K562 (cell line): ENCODE data around the gene SIK3. TPM values are rescaled to one million over a fixed set of nuclear protein-coding genes. Genes with fewer than 3 reads are reported as not detected.

Experiments used
- ATAC-seq: fragments of 200-7000 bp; cut with Tn5 transposase; 3 replicates; pipeline ENCODE4 v1.9.1; 2020; ENCODE audit warnings: moderate library complexity
- BruUV-seq: library from RNA; stranded (reverse); fragments of 400-500 nt; replicated peaks from 2 replicates; lab custom pipeline; 2021; lab: Mats Ljungman, UMichigan
- CTCF ChIA-PET: fragments of 300-600 bp; formaldehyde crosslinking; extraction: SDS; loops from one replicate; lab custom pipeline; 2021; ENCODE audit warnings: low intra/inter-chr PET ratio; lab: Yijun Ruan, JAX
- POLR2A ChIA-PET: fragments of 300-600, 350-650 bp; sonication (Branson Sonifier 250); formaldehyde crosslinking; extraction: SDS; loops from one replicate; lab custom pipeline; 2021; ENCODE audit warnings: antibody characterized with exemption, inconsistent platforms; lab: Yijun Ruan, JAX
- DNase-seq, 4 experiments: peaks; one replicate each; pipeline versions ENCODE4 v3.0.0 to v3.0.0-alpha.2; 2011 to 2018; ENCODE audit warnings: low spot score in 3 of 4, mixed read lengths in 3 of 4; ENCODE audit errors: extremely low read depth in 1 of 4
- FAIRE-seq: peaks from 2 replicates; lab custom pipeline; 2011; peaks lifted over from hg19 to GRCh38; lab: Jason Lieb, UNC
- H2AFZ ChIP-seq: 2 replicates; pipeline ENCODE4 v1.6.0; 2011; ENCODE audit warnings: low read depth, low read length, control low read depth, inconsistent platforms
- H3K27ac ChIP-seq: fragments of 200-600 bp; 3 replicates; pipeline ENCODE4 v1.8.0; 2011; ENCODE audit warnings: low read depth, mild to moderate bottlenecking, control low read depth, inconsistent platforms, low read length, moderate library complexity, mixed read lengths; ENCODE audit errors: extremely low read depth
- H3K27me3 ChIP-seq, 2 experiments: fragments of 300-600 bp in 1 of 2; 2 replicates in 1 of 2; 3 replicates in 1 of 2; pipeline versions ENCODE4 v1.6.0 to v1.8.0; 2011; ENCODE audit warnings: inconsistent platforms in 2 of 2, low read length in 2 of 2, mild to moderate bottlenecking in 1 of 2, mixed read lengths in 1 of 2, moderate library complexity in 1 of 2; ENCODE audit not compliant: control insufficient read depth in 2 of 2, insufficient read depth in 2 of 2
- H3K36me3 ChIP-seq: fragments of 300-600 bp; 3 replicates; pipeline ENCODE4 v1.8.0; 2011; ENCODE audit warnings: mild to moderate bottlenecking, low read length, inconsistent platforms; ENCODE audit not compliant: control insufficient read depth, insufficient read depth
- H3K4me1 ChIP-seq, 2 experiments: fragments of 200-600 bp in 1 of 2; replicated peaks in 1 of 2; 2 replicates in 1 of 2; 3 replicates in 1 of 2; pipeline versions ENCODE4 v1.5.1 to v1.8.0; 2011; ENCODE audit warnings: inconsistent platforms in 2 of 2, low read length in 2 of 2, mild to moderate bottlenecking in 1 of 2, mixed read lengths in 1 of 2, moderate library complexity in 1 of 2; ENCODE audit not compliant: control insufficient read depth in 2 of 2, insufficient read depth in 2 of 2
- H3K4me2 ChIP-seq: 2 replicates; pipeline ENCODE4 v1.6.1; 2011; ENCODE audit warnings: low read length, control low read depth, inconsistent platforms, mixed read lengths; ENCODE audit not compliant: insufficient read depth
- H3K4me3 ChIP-seq: fragments of 200-600 bp; sonication (generic), shearing (Covaris generic); 2 replicates; pipeline ENCODE4 v1.5.1; 2016; ENCODE audit warnings: control low read depth, inconsistent platforms
- H3K79me2 ChIP-seq: fragments of 200-600 bp; 3 replicates; pipeline ENCODE4 v1.8.0; 2011; ENCODE audit warnings: low read length, inconsistent platforms; ENCODE audit not compliant: control insufficient read depth, insufficient read depth
- H3K9ac ChIP-seq, 2 experiments: 2 replicates each; pipeline versions ENCODE4 v1.6.0 to v1.6.1; 2011; ENCODE audit warnings: low read depth in 2 of 2, low read length in 2 of 2, control low read depth in 1 of 2, inconsistent platforms in 1 of 2, mild to moderate bottlenecking in 1 of 2, mixed read lengths in 1 of 2; ENCODE audit not compliant: insufficient read depth in 1 of 2
- H3K9me1 ChIP-seq: one replicate; pipeline ENCODE4 v1.6.0; 2011; ENCODE audit warnings: inconsistent platforms, mild to moderate bottlenecking, low read length, moderate library complexity; ENCODE audit not compliant: control insufficient read depth, insufficient read depth
- H3K9me3 ChIP-seq: replicated peaks from 2 replicates; pipeline ENCODE4 v1.5.1; 2011; ENCODE audit warnings: low read depth, low read length, inconsistent platforms; ENCODE audit not compliant: control insufficient read depth, insufficient read depth
- H4K20me1 ChIP-seq: replicated peaks from 2 replicates; pipeline ENCODE4 v1.6.1; 2011; ENCODE audit warnings: low read length, inconsistent platforms, mixed read lengths; ENCODE audit not compliant: control insufficient read depth, insufficient read depth
- CHD1 ChIP-seq: fragments of 200-600 bp; sonication (generic); IDR thresholded peaks from one replicate; pipeline ENCODE4 v1.6.1; 2012; ENCODE audit warnings: mild to moderate bottlenecking, moderate library complexity, low read length, inconsistent platforms
- GTF2E2 ChIP-seq: fragments of 200-800 bp; sonication (Bioruptor generic); IDR thresholded peaks from 2 replicates; pipeline ENCODE4 v1.6.1; 2016; ENCODE audit warnings: missing genetic modification characterization, missing compliant biosample characterization
- PBX2 ChIP-seq, 2 experiments: IDR thresholded peaks in 1 of 2; conservative IDR thresholded peaks in 1 of 2; 2 replicates each; pipeline ENCODE4 v1.6.1; 2016; ENCODE audit warnings: low read depth in 2 of 2, mild to moderate bottlenecking in 1 of 2, missing compliant biosample characterization in 1 of 2, missing genetic modification characterization in 1 of 2, moderate library complexity in 1 of 2
- TAL1 ChIP-seq: fragments of 450-650 bp; IDR thresholded peaks from 2 replicates; pipeline ENCODE4 v1.6.1; 2016; ENCODE audit warnings: mild to moderate bottlenecking
- ZNF668 ChIP-seq: fragments of 250-450 bp; sonication (Bioruptor Pico); IDR thresholded peaks from 2 replicates; pipeline ENCODE4 v1.8.0; 2022; ENCODE audit warnings: mild to moderate bottlenecking, inconsistent platforms
- WGBS: fragments of 100-300 bp; shearing (Covaris generic); methylation state at CpG from one replicate; pipeline ENCODE4 v1.1.6; 2016; ENCODE audit warnings: low coverage, mixed read lengths; ENCODE audit not compliant: insufficient coverage; ENCODE audit errors: missing lambda C conversion rate; 5-methylcytosine and 5-hydroxymethylcytosine counted together
- in situ Hi-C: fragments of 300-500 bp; cut with MboI; formaldehyde crosslinking; loops from 4 replicates; pipeline ENCODE4 v1.15.0; 2018; ENCODE audit warnings: inconsistent platforms, mixed read lengths
- intact Hi-C: fragments of 100-400 bp; cut with micrococcal nuclease; formaldehyde crosslinking; loops from 2 replicates; pipeline ENCODE4 v1.14.2; 2022
- polyA plus RNA-seq, 8 experiments: library from polyadenylated mRNA; depleted of rRNA in 4 of 8; stranded (reverse) in 5 of 8; unstranded in 3 of 8; fragments of >200 nt; fragmentation: Nextera tagmentation in 2 of 8; fragmentation: Illumina TruSeq in 1 of 8; extraction: Ambion mirVana in 2 of 8; extraction: Trizol in 1 of 8; gene quantifications; 2 replicates each; pipeline versions ENCODE4 v1.2.1 to v1.2.3, GENCODE V29; 2011 to 2014; ENCODE audit warnings: inconsistent platforms in 1 of 8, missing spikeins in 1 of 8
- total RNA-seq, 7 experiments: library from RNA; depleted of rRNA in 6 of 7; stranded (reverse); fragments of >200 nt in 6 of 7; fragmentation: Illumina TruSeq in 2 of 7; extraction: Trizol in 2 of 7; gene quantifications; 2 replicates each; pipeline versions ENCODE4 v1.2.1 to v1.2.3, GENCODE V29; 2011 to 2021; ENCODE audit warnings: low replicate concordance in 1 of 7

SIK3 gene
- total and polyA plus RNA-seq, 9 of the 15 experiments (the other 6 are each of a cell fraction or from before 2014, with no cell fraction given) = 1.6 to 21.6 (median 8.0) TPM

- 88% methylated on average over 2 of the region's 2 CpGs for WGBS
- in situ Hi-C loops (no loop called here), intact Hi-C loops (no loop called here)
- H3K79me2 ChIP-seq = no peaks in the 10 kb centered on the region
- POLR2A ChIA-PET = no interaction called here
- no peak overlapping the region for H2AFZ ChIP-seq
- H3K4me1 ChIP-seq = no peaks in the 10 kb centered on the region
- no peak overlapping the region for H3K27ac ChIP-seq
- H3K9me1 ChIP-seq = no peaks in the 10 kb centered on the region
- no peak overlapping the region for H3K9ac ChIP-seq
- no peak for DNase-seq
- no TSS peak for BruUV-seq
- CTCF ChIA-PET = interaction anchor here (0.7 kb wide), 1 partner anchor 20 kb away, joined by 3 read pairs; no protein-coding TSS in a partner anchor
- H4K20me1 ChIP-seq = no peaks in the 10 kb centered on the region
- H3K4me2 ChIP-seq = no peak overlapping the region
- no peak for FAIRE-seq
- H3K36me3 ChIP-seq = peaks cover 34% of the 10 kb centered on the region
- ATAC-seq = no peak
- no peaks in the 10 kb centered on the region for H3K9me3 ChIP-seq
- H3K4me3 ChIP-seq = no peak overlapping the region
- H3K27me3 ChIP-seq = no peaks in the 10 kb centered on the region
- no peak for TF ChIP-seq CHD1
- TF ChIP-seq ZNF668 (CRISPR knock-in tag) = no peak
- TF ChIP-seq PBX2 (CRISPR knock-in tag; IDR thresholded peaks at IDR 0.05; ENCODE audit: low read depth) = no peak
- no peak for TF ChIP-seq PBX2 (tag; conservative IDR thresholded peaks at IDR 0.05; ENCODE audit: low read depth)
- no peak for TF ChIP-seq GTF2E2 (tag)
- TF ChIP-seq TAL1 = no peak
- TF ChIP-seq, all 486 proteins: peak for 0
These were observed 206.5 kb downstream of the SIK3 start for GRCh38 chr11:116891746-116892145.
